GM12878 (cell line): ENCODE data around the gene PITPNC1. TPM values are rescaled to one million over a fixed set of nuclear protein-coding genes. Genes with fewer than 3 reads are reported as not detected.

ENCODE experiments used
- ATAC-seq: fragments of 200-7000 bp; cut with Tn5 transposase; 3 replicates; pipeline ENCODE4 v1.9.1; 2020; ENCODE audit warnings: mild to moderate bottlenecking, moderate library complexity
- BruUV-seq: library from RNA; stranded (reverse); fragments of 400-500 nt; replicated peaks from 2 replicates; lab custom pipeline; 2021; lab: Mats Ljungman, UMichigan
- CTCF ChIA-PET: fragments of 300-600 bp; sonication (Branson Sonifier 250); formaldehyde crosslinking; extraction: SDS; loops from one replicate; lab custom pipeline; 2021; ENCODE audit warnings: inconsistent platforms; lab: Yijun Ruan, JAX
- POLR2A ChIA-PET: fragments of 350-600 bp; formaldehyde crosslinking; extraction: SDS; loops from one replicate; lab custom pipeline; 2021; ENCODE audit warnings: inconsistent platforms; lab: Charles Lee
- RAD21 ChIA-PET: fragments of 300-600 bp; sonication (Branson Sonifier 250); formaldehyde crosslinking; loops from one replicate; lab custom pipeline; 2023; ENCODE audit warnings: antibody characterized with exemption; ENCODE audit not compliant: unreplicated experiment; lab: Charles Lee
- SMC1A ChIA-PET: fragments of 300-600 bp; sonication (Branson Sonifier 250); formaldehyde crosslinking; loops from one replicate; lab custom pipeline; 2023; ENCODE audit not compliant: unreplicated experiment, uncharacterized antibody; lab: Charles Lee
- DNase-seq: peaks from one replicate; pipeline ENCODE4 v3.0.0-alpha.2; 2011; ENCODE audit warnings: low read depth, low spot score
- FAIRE-seq: peaks from 3 replicates; lab custom pipeline; 2011; peaks lifted over from hg19 to GRCh38; lab: Jason Lieb, UNC
- H2AFZ ChIP-seq: 2 replicates; pipeline ENCODE4 v1.6.0; 2011; ENCODE audit warnings: low read depth, low read length, control low read depth; ENCODE audit not compliant: control insufficient read depth
- H3K27ac ChIP-seq: 2 replicates; pipeline ENCODE4 v1.5.1; 2011; ENCODE audit warnings: control low read depth; ENCODE audit not compliant: control insufficient read depth, insufficient read depth
- H3K27me3 ChIP-seq, 2 experiments: replicated peaks in 1 of 2; 2 replicates each; pipeline versions ENCODE4 v1.6.0 to v1.6.1; 2011; ENCODE audit warnings: low read length in 1 of 2; ENCODE audit not compliant: control insufficient read depth in 2 of 2, insufficient read depth in 2 of 2
- H3K36me3 ChIP-seq, 2 experiments: 2 replicates each; pipeline ENCODE4 v1.5.1; 2011; ENCODE audit warnings: low read length in 1 of 2; ENCODE audit not compliant: control insufficient read depth in 2 of 2, insufficient read depth in 2 of 2
- H3K4me1 ChIP-seq: 2 replicates; pipeline ENCODE4 v1.6.1; 2011; ENCODE audit warnings: mild to moderate bottlenecking, low read length, moderate library complexity, mixed read lengths; ENCODE audit not compliant: control insufficient read depth, insufficient read depth
- H3K4me2 ChIP-seq: 2 replicates; pipeline ENCODE4 v1.6.0; 2011; ENCODE audit warnings: control low read depth; ENCODE audit not compliant: control insufficient read depth, insufficient read depth
- H3K4me3 ChIP-seq: fragments of 200-600 bp; sonication (generic); 2 replicates; pipeline ENCODE4 v1.5.1; 2016
- H3K79me2 ChIP-seq: 2 replicates; pipeline ENCODE4 v1.6.0; 2011; ENCODE audit warnings: low read length; ENCODE audit not compliant: control insufficient read depth, insufficient read depth
- H3K9ac ChIP-seq: 2 replicates; pipeline ENCODE4 v1.8.0; 2011; ENCODE audit warnings: low read length, control low read depth, mixed read lengths; ENCODE audit not compliant: control insufficient read depth, insufficient read depth
- H3K9me3 ChIP-seq: replicated peaks from 3 replicates; pipeline ENCODE4 v1.5.1; 2011; ENCODE audit warnings: mild to moderate bottlenecking, low read length; ENCODE audit not compliant: control insufficient read depth, insufficient read depth
- H4K20me1 ChIP-seq: 2 replicates; pipeline ENCODE4 v1.6.0; 2011; ENCODE audit not compliant: control insufficient read depth, insufficient read depth
- CBX5 ChIP-seq: sonication (generic); IDR thresholded peaks from 2 replicates; pipeline ENCODE4 v1.6.1; 2016; ENCODE audit warnings: low read depth, moderate library complexity, mild to moderate bottlenecking, inconsistent platforms
- DPF2 ChIP-seq: fragments of 450-650 bp; IDR thresholded peaks from 2 replicates; pipeline ENCODE4 v1.6.1; 2017; ENCODE audit warnings: mild to moderate bottlenecking
- EGR1 ChIP-seq, 2 experiments: IDR thresholded peaks; 1 replicate in 1 of 2; 2 replicates in 1 of 2; pipeline ENCODE4 v1.6.1; 2011 to 2012; ENCODE audit warnings: low read depth in 2 of 2, low read length in 2 of 2, borderline replicate concordance in 1 of 2, mild to moderate bottlenecking in 1 of 2, moderate library complexity in 1 of 2
- HDAC2 ChIP-seq: fragments of 200-600 bp; sonication (generic); IDR thresholded peaks from 2 replicates; pipeline ENCODE4 v1.6.1; 2017
- IKZF1 ChIP-seq: fragments of 450-650 bp; conservative IDR thresholded peaks from 2 replicates; pipeline ENCODE4 v1.6.1; 2017; ENCODE audit warnings: antibody characterized with exemption, mild to moderate bottlenecking
- SKIL ChIP-seq: fragments of 450-650 bp; IDR thresholded peaks from 2 replicates; pipeline ENCODE4 v1.6.1; 2017; ENCODE audit warnings: mild to moderate bottlenecking, low read depth, inconsistent platforms; ENCODE audit not compliant: poor library complexity, severe bottlenecking
- STAT1 ChIP-seq: fragments of 450-650 bp; conservative IDR thresholded peaks from 2 replicates; pipeline ENCODE4 v1.6.1; 2014; ENCODE audit warnings: antibody characterized with exemption, mild to moderate bottlenecking
- TAF1 ChIP-seq: IDR thresholded peaks from 2 replicates; pipeline ENCODE4 v1.6.1; 2011; ENCODE audit warnings: mild to moderate bottlenecking, low read depth, low read length, borderline replicate concordance
- WGBS: methylation state at CpG from one replicate; pipeline ENCODE4 v1.1.6; 2016; ENCODE audit warnings: low lambda C conversion rate; ENCODE audit not compliant: insufficient replicate concordance, insufficient coverage; ENCODE audit errors: missing lambda C conversion rate; 5-methylcytosine and 5-hydroxymethylcytosine counted together
- in situ Hi-C: fragments of 300-500 bp; cut with MboI; formaldehyde crosslinking; loops from 9 replicates; pipeline ENCODE4 v1.14.3; 2018; ENCODE audit warnings: mixed read lengths
- intact Hi-C: fragments of 100-400 bp; cut with micrococcal nuclease; formaldehyde crosslinking; loops from one replicate; pipeline ENCODE4 v1.14.2; 2022; ENCODE audit not compliant: unreplicated experiment
- polyA plus RNA-seq, 11 experiments: library from polyadenylated mRNA; depleted of rRNA in 4 of 11; unstranded in 6 of 11; stranded (reverse) in 5 of 11; fragments of >200 nt; fragmentation: Nextera tagmentation in 4 of 11; fragmentation: Illumina TruSeq in 1 of 11; extraction: Ambion mirVana in 4 of 11; extraction: Trizol in 1 of 11; gene quantifications; 1 replicate in 1 of 11; 2 replicates in 10 of 11; pipeline versions ENCODE4 v1.2.1 to v1.2.3, GENCODE V29; 2011 to 2016; ENCODE audit warnings: inconsistent platforms in 2 of 11, missing spikeins in 2 of 11, low read depth in 1 of 11
- total RNA-seq, 4 experiments: library from RNA; depleted of rRNA in 3 of 4; stranded (reverse); fragments of >200 nt in 3 of 4; fragmentation: Illumina TruSeq in 1 of 4; extraction: Trizol in 1 of 4; gene quantifications; 2 replicates each; pipeline versions ENCODE4 v1.2.1 to v1.2.3, GENCODE V29; 2013 to 2021

The PITPNC1 gene
- total and polyA plus RNA-seq, 10 of the 15 experiments (the other 5 are each of a cell fraction or from before 2014, with no cell fraction given): 12.2 to 62.4 (median 47.3) TPM

- Histone ChIP-seq H3K9me3 (no peaks in the 10 kb centered on the region), H4K20me1 (no peaks in the 10 kb centered on the region), H3K27me3 (no peaks in the 10 kb centered on the region), H3K4me2 (no peak overlapping the region), H3K4me3 (no peak overlapping the region), H3K36me3 (peaks cover 10 to 47% of the 10 kb centered on the region in 2 experiments), H3K27ac (no peak overlapping the region), H3K4me1 (no peaks in the 10 kb centered on the region), H3K9ac (no peak overlapping the region), H3K79me2 (peaks cover 3% of the 10 kb centered on the region), H2AFZ (no peak overlapping the region)
- WGBS: 97% methylated on average over 4 of the region's 4 CpGs
- SMC1A ChIA-PET: interaction anchor here (1.0 kb wide), 1 partner anchor 9 kb away, joined by 7 read pairs; no protein-coding TSS in a partner anchor
- BruUV-seq: no TSS peak
- POLR2A ChIA-PET: no interaction called here
- ATAC-seq: no peak
- FAIRE-seq: no peak
- intact Hi-C loops: no loop called here
- CTCF ChIA-PET: no interaction called here
- TF ChIP-seq IKZF1: no peak
- TF ChIP-seq EGR1 (IDR thresholded peaks at IDR 0.05; ENCODE audit: borderline replicate concordance in 1 of 2, low read depth in 2 of 2, low read length in 2 of 2): no peak
- no peak for DNase-seq
- in situ Hi-C loops: no loop called here
- RAD21 ChIA-PET: no interaction called here
These were observed 348.3 kb downstream of the PITPNC1 start for GRCh38 chr17:67725373-67725791.

- ChIA-PET POLR2A (no interaction called here), RAD21 (no interaction called here), SMC1A (no interaction called here), CTCF (no interaction called here)
- H3K9me3 ChIP-seq: no peaks in the 10 kb centered on the region; the same call in 2 of the 3 replicates
- 90% methylated on average over 4 of the region's 4 CpGs for whole genome bisulfite sequencing
- no peaks in the 10 kb centered on the region; the same call in 1 of the 2 replicates for H3K79me2 ChIP-seq
- H3K4me2 ChIP-seq: no peak overlapping the region
- BruUV-seq: no TSS peak
- H4K20me1 ChIP-seq: no peaks in the 10 kb centered on the region
- H3K9ac ChIP-seq: no peak overlapping the region
- TF ChIP-seq SKIL (no peak), STAT1 (no peak), DPF2 (no peak), TAF1 (no peak), CBX5 (no peak), HDAC2 (no peak)
- H3K4me1 ChIP-seq: no peaks in the 10 kb centered on the region
- in situ Hi-C loops (no loop called here), intact Hi-C loops (no loop called here)
- no peaks in the 10 kb centered on the region for H3K27me3 ChIP-seq
- FAIRE-seq: no peak
- no peak overlapping the region for H2AFZ ChIP-seq
- peaks cover 10 to 50% of the 10 kb centered on the region in 2 experiments for H3K36me3 ChIP-seq
- H3K27ac ChIP-seq: no peak overlapping the region
- no peak overlapping the region for H3K4me3 ChIP-seq
- no peak for DNase-seq
- no peak for ATAC-seq
These were observed 348.7 kb downstream of the PITPNC1 start for GRCh38 chr17:67725807-67726206.
